Activated T-helper 2 cell treated with anti-CD3 and anti-CD28 coated beads, Interferon-gamma antibody, Interleukin-2, Interleukin-4, amounts not matched to agents 10 μg/mL and 5 μg/mL and 100 μg/mL, durations not matched to agents 14 hours and 24 hours and 36 hours (primary cell): ENCODE measurements around the gene PCNX3. TPM values are rescaled to one million over a fixed set of nuclear protein-coding genes. Genes with fewer than 3 reads are reported as not detected.

Source experiments
- DNase-seq: peaks from one replicate; pipeline ENCODE4 v3.0.0; 2021; ENCODE audit warnings: low spot score
- H3K27ac Mint-ChIP-seq: one replicate; pipeline ENCODE4 v1.8.0; 2021; ENCODE audit warnings: mixed read lengths
- H3K27me3 Mint-ChIP-seq: one replicate; pipeline ENCODE4 v1.8.0; 2021; ENCODE audit warnings: low read depth, mixed read lengths
- H3K36me3 Mint-ChIP-seq: one replicate; pipeline ENCODE4 v1.8.0; 2021; ENCODE audit warnings: low read depth, mixed read lengths
- H3K4me1 Mint-ChIP-seq: one replicate; pipeline ENCODE4 v1.8.0; 2021; ENCODE audit warnings: low read depth, mixed read lengths
- H3K4me3 Mint-ChIP-seq: one replicate; pipeline ENCODE4 v1.8.0; 2021; ENCODE audit warnings: low read depth, mild to moderate bottlenecking, moderate library complexity, mixed read lengths
- H3K9me3 Mint-ChIP-seq: one replicate; pipeline ENCODE4 v1.8.0; 2021; ENCODE audit warnings: mixed read lengths
- intact Hi-C: fragments of 100-400 bp; cut with micrococcal nuclease; formaldehyde crosslinking; loops from one replicate; pipeline ENCODE4 v1.15.1; 2023
- total RNA-seq: library from RNA; stranded (reverse); gene quantifications from 2 replicates; pipeline ENCODE4 v1.2.3, GENCODE V29; 2022

Gene PCNX3
- total RNA-seq, 1 donor from 2014 or later, result 43.6 TPM

DNA sequence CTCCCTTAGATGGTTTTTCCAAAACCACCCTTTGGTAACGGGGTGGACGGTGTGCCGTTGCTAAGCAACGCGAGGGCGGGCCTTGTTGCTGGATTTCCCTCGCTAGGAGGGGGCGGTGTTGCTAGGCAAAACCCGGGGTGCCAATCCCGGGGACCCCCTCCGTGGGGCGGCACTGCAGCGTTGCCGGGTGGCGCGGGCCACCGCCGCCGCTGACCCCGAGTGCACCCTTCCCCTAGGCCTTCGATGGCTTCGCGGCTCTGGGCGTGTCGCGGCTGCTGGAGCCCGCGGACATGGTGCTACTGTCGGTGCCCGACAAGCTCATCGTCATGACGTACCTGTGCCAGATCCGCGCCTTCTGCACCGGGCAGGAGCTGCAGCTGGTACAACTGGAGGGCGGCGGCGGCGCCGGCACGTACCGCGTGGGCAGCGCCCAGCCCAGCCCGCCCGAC lies 30.8 kb upstream of the PCNX3 start:
- peaks cover 35% of the 10 kb centered on the region for H3K4me1 Mint-ChIP-seq
- peaks cover 77% of the 10 kb centered on the region for H3K36me3 Mint-ChIP-seq
- intact Hi-C loops, result no loop called here

DNA sequence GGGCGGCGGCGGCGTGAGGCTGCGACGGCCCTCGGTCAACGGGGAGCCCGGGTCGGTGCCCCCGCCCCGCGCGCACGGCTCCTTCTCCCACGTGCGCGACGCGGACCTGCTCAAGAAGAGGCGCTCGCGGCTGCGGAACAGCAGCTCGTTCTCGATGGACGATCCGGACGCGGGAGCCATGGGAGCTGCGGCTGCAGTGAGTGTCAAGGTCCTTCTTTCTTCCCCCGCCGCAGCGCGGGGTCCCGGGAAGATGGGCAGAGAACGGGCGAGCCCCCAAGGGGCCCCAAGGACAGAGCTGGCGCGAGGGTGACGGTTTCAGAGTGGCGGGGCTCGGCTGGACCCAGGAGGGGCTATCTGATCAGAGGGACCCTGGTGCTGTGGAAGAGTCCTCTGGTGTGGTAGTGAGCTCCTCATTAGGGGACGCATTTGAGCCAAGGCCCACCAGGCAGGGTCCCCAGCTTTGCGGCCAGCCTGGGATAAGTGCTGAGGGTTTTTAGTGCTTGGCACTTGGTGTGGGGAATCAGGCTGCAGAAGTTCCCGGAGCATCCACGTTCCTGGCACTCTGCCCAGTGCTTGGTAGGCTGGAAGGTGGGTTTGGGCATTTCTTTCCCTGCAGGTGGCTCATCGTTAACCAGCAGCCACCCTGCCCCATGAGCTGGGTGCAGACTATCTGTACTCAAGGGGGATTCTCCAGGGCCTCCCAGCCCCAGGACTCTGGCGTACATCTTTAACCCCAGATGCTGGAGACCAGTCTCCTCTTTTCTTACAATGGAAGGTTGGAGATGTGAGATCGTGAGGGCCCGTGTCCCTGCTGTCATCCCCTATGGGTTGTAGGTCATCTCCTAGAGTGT lies 30.0 kb upstream of the PCNX3 start:
- peaks cover 76% of the 10 kb centered on the region for H3K36me3 Mint-ChIP-seq
- intact Hi-C loops, result no loop called here
- H3K27me3 Mint-ChIP-seq, result no peaks in the 10 kb centered on the region
- peaks cover 36% of the 10 kb centered on the region for H3K4me1 Mint-ChIP-seq
- H3K27ac Mint-ChIP-seq, result peak overlapping the region; percentile 55
- DNase-seq, result no peak
- H3K9me3 Mint-ChIP-seq, result no peaks in the 10 kb centered on the region
- H3K4me3 Mint-ChIP-seq, result no peak overlapping the region

More for the DNA sequence above, 30.8 kb upstream of the PCNX3 start:
- no peak for DNase-seq
- Mint-ChIP-seq H3K9me3 (no peaks in the 10 kb centered on the region), H3K4me3 (no peak overlapping the region), H3K27ac (no peak overlapping the region), H3K27me3 (no peaks in the 10 kb centered on the region)

DNA sequence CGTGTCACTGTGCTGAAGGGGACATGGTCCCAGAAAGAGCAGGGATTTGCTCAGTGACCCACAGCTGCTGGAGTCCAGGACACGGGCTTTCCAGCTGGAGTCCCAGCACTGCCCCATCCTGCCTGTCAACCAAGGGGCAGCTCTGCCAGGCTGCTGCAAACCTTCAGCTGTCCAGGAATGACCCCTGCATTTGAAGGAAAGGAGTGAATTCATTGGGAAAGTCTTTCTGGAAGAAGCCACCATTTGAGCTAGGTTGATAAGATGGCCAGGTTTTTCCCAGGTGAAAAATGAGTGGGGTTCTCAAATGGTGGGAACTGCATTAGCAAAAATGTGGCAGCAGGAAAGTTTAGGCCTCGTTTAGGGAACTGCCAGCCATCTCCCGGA lies 29.3 kb upstream of the PCNX3 start:
- DNase-seq, result no peak
- H3K4me1 Mint-ChIP-seq, result peaks cover 37% of the 10 kb centered on the region
- no peaks in the 10 kb centered on the region for H3K27me3 Mint-ChIP-seq
- H3K36me3 Mint-ChIP-seq, result peaks cover 72% of the 10 kb centered on the region
- no peaks in the 10 kb centered on the region for H3K9me3 Mint-ChIP-seq
- H3K4me3 Mint-ChIP-seq, result peak overlapping the region; percentile 17
- peak overlapping the region; percentile 55 for H3K27ac Mint-ChIP-seq
- intact Hi-C loops, result no loop called here

DNA sequence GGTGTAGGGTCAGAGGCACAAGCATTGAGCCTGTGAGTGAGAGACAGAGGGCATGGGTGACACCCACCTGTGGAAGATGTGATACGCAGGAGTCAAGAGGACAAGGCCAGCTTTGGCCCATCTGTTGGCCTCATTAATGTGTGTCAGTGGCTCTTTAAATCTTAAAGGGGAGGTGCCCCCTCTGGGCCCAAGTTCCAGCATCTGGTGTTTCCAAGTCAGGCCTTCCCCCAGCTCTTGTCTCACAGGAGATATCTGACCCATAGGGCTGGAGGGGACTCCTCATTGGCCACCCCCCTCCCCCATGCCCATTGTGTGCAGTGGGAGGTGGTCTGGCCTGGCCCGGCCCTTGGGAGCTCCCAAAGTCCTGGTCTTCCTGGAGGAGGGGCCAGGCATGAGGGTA lies 28.9 kb upstream of the PCNX3 start:
- H3K36me3 Mint-ChIP-seq, result peaks cover 70% of the 10 kb centered on the region
- no peaks in the 10 kb centered on the region for H3K9me3 Mint-ChIP-seq
- H3K27ac Mint-ChIP-seq, result peak overlapping the region; percentile 25
- DNase-seq, result no peak
- intact Hi-C loops, result no loop called here
- H3K4me1 Mint-ChIP-seq, result peaks cover 37% of the 10 kb centered on the region
- H3K27me3 Mint-ChIP-seq, result no peaks in the 10 kb centered on the region
- peak overlapping the region; percentile 17 for H3K4me3 Mint-ChIP-seq

DNA sequence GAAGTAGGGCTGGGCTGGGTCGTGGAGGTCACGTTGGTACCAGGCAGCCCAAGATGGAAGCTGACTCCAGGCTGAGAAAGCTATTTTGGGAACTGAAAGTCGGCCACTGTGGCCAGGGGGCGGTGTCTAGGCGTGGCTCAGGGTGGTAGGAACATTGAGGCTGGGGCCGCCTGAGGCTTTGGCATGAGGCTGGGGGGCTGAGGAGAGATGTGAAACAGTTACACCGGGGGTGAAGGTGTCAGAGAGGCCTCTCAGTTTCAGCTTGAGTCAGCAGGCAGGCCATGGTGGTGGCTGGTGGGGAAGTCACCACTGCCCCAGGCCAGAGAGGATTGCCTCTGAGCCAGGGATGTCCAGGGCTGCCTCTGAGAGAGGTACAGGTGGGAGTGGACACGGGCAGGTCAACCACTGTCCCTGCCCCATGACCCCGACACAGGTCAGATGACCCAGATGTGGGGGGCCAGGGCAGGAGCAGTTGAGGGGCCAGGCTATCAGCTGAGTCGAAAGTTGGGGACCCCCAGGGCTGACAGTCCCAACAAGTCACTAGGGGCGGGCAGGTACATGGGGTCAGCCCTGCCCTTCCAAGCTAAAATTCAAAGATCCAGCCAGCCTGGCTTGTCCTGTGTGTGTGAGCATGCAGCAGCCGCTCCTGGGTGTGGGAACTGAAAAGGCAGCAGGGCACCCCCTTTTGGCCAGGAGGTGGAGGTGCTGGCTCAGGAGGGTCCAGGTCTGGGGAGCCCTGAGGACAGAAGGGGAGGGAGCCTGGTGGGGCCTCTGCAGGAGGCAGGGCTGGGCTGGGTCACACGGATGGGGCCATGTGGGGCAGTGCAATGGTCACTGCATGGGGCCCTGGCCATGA lies 27.1 kb upstream of the PCNX3 start:
- peak overlapping the region; percentile 69 for H3K4me3 Mint-ChIP-seq
- peak overlapping the region; percentile 93 for H3K27ac Mint-ChIP-seq
- intact Hi-C loops, result loop anchor here (1.0 to 2.0 kb wide), 3 partner anchors 14 to 48 kb away; partner anchors contain the start of genes MAP3K11 and PCNX3
- no peaks in the 10 kb centered on the region for H3K27me3 Mint-ChIP-seq
- no peaks in the 10 kb centered on the region for H3K9me3 Mint-ChIP-seq
- DNase-seq, result peak; percentile 70
- peaks cover 56% of the 10 kb centered on the region for H3K36me3 Mint-ChIP-seq
- H3K4me1 Mint-ChIP-seq, result peaks cover 37% of the 10 kb centered on the region

DNA sequence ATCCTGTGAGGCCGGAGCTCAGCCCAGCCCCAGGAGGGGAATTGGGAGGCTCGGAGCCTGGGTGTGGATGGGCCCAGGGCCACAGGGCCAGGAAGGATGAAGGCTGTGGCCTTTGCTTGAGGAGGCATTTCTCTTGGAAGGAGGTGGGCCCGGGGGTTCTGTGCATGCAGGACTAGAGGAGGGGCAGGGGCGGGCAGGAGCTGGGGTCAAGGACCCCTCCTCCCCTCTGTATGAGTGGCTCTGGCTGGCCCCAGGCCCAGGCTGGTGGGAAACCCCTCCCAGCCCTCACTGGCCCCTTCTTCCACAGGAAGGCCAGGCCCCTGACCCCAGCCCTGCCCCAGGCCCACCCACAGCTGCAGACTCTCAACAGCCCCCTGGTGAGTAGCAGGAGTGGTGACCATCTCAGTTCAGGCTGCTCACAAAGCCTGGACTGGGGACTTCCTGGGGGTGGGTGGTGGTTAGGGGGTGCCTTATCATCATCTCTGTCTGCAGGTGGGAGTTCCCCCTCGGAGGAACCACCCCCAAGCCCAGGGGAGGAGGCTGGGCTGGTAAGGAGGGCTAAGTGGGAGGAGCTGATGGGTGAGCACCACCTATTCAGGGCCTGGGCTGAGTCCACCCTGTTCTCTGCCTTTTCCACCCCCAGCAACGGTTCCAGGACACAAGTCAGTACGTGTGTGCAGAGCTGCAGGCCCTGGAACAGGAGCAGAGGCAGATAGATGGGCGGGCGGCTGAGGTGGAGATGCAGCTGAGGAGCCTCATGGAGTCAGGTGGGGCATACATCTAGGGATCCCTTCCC lies 25.9 kb upstream of the PCNX3 start:
- Mint-ChIP-seq H3K4me1 (peaks cover 34% of the 10 kb centered on the region), H3K4me3 (no peak overlapping the region)
- intact Hi-C loops, result loop anchor here (2.0 kb wide), 2 partner anchors 25 to 49 kb away; partner anchors contain the start of genes MAP3K11 and PCNX3

DNA sequence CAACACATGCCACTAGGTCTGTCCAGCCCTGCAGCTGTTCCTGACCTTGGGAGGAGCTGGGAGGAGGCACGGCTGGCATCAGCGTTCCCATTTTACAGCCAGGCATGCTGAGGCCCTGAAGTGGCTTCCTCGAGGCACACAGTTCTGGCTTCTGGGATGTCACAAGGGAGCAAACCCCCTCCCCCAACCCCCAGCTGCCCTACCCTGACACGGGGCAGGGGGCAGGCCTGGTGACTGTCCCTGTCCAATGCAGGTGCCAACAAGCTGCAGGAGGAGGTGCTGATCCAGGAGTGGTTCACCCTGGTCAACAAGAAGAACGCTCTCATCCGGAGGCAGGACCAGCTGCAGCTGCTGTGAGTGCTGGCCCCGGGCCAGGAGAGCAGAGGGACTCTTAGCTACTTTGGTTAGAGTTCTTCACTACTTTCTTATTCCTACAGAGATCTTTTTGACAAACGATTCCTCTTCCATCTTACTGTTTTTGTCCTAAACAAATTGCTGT lies 25.3 kb upstream of the PCNX3 start:
- no peak overlapping the region for H3K4me3 Mint-ChIP-seq
- no peaks in the 10 kb centered on the region for H3K9me3 Mint-ChIP-seq
- no peak for DNase-seq
- peak overlapping the region; percentile 35 for H3K27ac Mint-ChIP-seq
- intact Hi-C loops, result no loop called here
- H3K27me3 Mint-ChIP-seq, result no peaks in the 10 kb centered on the region
- peaks cover 54% of the 10 kb centered on the region for H3K36me3 Mint-ChIP-seq
- peaks cover 38% of the 10 kb centered on the region for H3K4me1 Mint-ChIP-seq

More for the DNA sequence above, 25.9 kb upstream of the PCNX3 start:
- peak overlapping the region; percentile 93 for H3K27ac Mint-ChIP-seq
- H3K36me3 Mint-ChIP-seq, result peaks cover 55% of the 10 kb centered on the region
- H3K9me3 Mint-ChIP-seq, result no peaks in the 10 kb centered on the region
- H3K27me3 Mint-ChIP-seq, result no peaks in the 10 kb centered on the region
- DNase-seq, result no peak

DNA sequence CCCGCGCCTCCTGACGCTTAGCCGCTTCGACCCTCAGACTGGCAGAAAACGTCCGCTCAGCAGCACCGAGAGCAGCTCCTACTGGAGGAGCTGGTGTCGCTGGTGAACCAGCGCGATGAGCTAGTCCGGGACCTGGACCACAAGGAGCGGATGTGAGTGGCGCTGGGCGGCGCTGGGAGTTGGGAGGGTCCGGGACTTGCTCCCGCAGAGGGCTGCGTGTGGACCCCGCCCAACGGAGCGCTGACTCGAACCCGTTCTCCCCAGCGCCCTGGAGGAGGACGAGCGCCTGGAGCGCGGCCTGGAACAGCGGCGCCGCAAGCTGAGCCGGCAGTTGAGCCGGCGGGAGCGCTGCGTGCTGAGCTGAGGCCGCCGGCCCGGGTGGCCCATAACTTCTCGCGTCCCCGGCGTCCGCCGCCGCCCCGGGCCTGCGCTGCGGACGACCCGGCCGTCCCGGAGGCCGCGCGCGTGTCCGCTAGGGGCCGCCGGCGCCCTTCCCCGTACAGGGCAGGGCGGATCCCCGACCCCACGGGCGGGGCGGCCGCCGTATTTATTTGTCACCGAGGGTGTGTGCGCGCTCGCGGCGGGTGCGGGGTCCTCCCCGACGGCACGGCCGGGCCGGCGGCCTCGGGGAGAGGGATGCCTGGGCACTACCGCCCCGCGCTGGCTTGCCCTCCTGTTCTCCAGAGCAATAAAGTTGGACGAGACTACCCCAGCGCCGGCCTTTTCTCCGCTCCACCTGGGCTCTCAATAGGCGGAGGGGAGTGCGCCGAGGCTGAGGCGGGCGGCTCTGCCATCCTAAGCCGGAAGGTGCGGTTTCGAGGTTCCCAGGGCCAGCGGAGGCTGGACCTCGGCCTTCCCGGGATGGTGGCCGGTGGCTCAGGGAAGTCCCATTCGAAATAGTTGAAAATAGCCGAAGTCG lies 23.4 kb upstream of the PCNX3 start:
- DNase-seq, result no peak
- Mint-ChIP-seq H3K4me1 (peaks cover 34% of the 10 kb centered on the region), H3K9me3 (no peaks in the 10 kb centered on the region), H3K27me3 (no peaks in the 10 kb centered on the region), H3K4me3 (no peak overlapping the region), H3K27ac (no peak overlapping the region), H3K36me3 (peaks cover 47% of the 10 kb centered on the region)
- intact Hi-C loops, result no loop called here

DNA sequence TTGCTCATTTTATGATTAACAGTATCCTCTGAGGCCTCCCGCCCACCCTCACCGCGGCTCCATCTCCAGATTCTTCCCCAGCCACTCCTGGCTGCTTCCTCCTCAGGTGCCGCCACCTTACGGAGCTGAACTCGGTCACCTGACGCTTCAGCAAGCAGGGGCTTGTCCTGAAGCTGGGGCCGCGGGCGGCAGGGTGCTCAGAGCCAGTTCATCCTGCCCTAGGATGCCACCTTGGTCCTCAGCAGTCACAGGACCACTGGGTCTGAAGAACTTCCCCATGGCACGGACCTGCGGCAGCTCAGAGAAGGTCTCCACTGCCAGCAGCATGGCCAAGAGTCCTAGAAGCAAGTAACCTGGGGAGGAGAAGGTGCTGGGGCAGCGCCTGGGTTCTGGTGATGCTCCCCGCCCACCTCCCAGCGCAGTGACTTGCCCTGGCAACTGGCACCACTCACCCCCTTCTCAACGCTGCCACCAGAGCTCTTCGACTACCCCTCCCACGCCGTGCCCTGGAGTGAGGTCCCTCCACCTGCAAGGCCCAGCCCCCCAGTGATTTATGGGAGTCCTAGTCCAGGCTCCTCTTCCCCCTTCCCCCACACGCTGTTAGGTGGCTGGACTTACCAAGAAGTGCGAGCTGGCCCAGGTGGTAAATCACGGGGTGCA lies 22.6 kb upstream of the PCNX3 start:
- H3K9me3 Mint-ChIP-seq, result no peaks in the 10 kb centered on the region
- H3K4me1 Mint-ChIP-seq, result peaks cover 26% of the 10 kb centered on the region
- no peak for DNase-seq
- peaks cover 46% of the 10 kb centered on the region for H3K36me3 Mint-ChIP-seq
- H3K4me3 Mint-ChIP-seq, result no peak overlapping the region
- H3K27ac Mint-ChIP-seq, result no peak overlapping the region
- no peaks in the 10 kb centered on the region for H3K27me3 Mint-ChIP-seq
- intact Hi-C loops, result no loop called here

DNA sequence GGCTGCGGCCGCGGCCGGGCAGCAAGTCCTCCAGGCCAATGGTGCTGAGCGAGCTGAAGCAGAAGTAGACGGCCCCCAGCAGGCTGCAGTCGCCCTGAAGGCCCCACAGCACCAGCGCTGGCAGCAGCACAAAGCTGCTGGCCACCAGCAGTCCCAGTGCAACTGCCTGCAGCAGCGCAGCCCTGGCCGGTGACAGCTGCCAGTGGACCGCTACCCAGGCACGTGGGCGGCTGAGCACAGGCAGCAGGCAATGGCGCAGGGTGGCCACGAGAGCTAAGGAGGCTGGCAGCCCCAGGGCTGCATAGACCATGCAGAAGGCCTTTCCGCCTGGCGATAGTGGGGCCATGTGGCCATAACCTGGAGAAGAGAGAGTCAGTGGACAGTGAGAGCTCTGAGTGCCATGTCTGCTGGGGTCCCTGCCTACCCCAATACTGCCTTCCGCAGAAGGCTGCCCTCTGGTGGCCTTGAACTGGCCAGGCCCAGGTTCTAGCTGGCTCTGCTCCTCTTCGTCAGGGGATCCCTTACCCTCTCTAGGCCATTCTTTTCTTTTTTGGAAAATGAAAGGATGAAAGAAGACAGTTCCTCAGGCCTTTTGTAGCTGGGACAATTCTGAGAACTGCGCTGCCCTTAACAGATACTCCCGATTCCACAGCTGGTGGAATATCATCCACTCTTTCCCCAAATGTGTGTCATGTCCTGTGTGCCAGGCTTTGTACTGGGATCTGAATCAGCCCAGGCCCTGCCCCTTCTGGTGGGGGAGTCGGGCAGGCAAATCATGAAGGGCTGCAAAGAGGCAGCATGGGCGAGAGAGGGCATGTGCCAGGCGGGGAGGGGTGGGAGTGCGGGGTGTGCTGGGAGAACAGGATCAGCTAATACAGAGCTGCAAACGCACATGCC lies 21.8 kb upstream of the PCNX3 start:
- Mint-ChIP-seq H3K27me3 (no peaks in the 10 kb centered on the region), H3K27ac (no peak overlapping the region), H3K9me3 (no peaks in the 10 kb centered on the region), H3K4me3 (no peak overlapping the region), H3K36me3 (peaks cover 46% of the 10 kb centered on the region), H3K4me1 (peaks cover 19% of the 10 kb centered on the region)
- intact Hi-C loops, result no loop called here
- DNase-seq, result no peak
